GM12878 (cell line): ENCODE measurements around the gene CLINT1. TPM values are rescaled to one million over a fixed set of nuclear protein-coding genes. Genes with fewer than 3 reads are reported as not detected.

Experiments used
- ATF3 ChIP-seq: IDR thresholded peaks from 2 replicates; pipeline ENCODE4 v1.6.1; 2011; ENCODE audit warnings: low read depth, mild to moderate bottlenecking, low read length, moderate library complexity, borderline replicate concordance; ENCODE audit errors: extremely low read depth
- BACH1 ChIP-seq: fragments of 450-650 bp; IDR thresholded peaks from 2 replicates; pipeline ENCODE4 v1.6.1; 2017; ENCODE audit warnings: mild to moderate bottlenecking, borderline replicate concordance
- CUX1 ChIP-seq: IDR thresholded peaks from 2 replicates; pipeline ENCODE4 v1.6.1; 2012; ENCODE audit warnings: improper control_type of control experiment, low read depth, low read length; ENCODE audit not compliant: insufficient replicate concordance
- EGR1 ChIP-seq, 2 experiments: IDR thresholded peaks; 1 replicate in 1 of 2; 2 replicates in 1 of 2; pipeline ENCODE4 v1.6.1; 2011 to 2012; ENCODE audit warnings: low read depth in 2 of 2, low read length in 2 of 2, borderline replicate concordance in 1 of 2, mild to moderate bottlenecking in 1 of 2, moderate library complexity in 1 of 2
- FOXM1 ChIP-seq: IDR thresholded peaks from 2 replicates; pipeline ENCODE4 v1.6.1; 2012; ENCODE audit warnings: low read depth, mild to moderate bottlenecking, inconsistent platforms, low read length, moderate library complexity
- JUND ChIP-seq: IDR thresholded peaks from 2 replicates; pipeline ENCODE4 v1.6.1; 2012; ENCODE audit warnings: low read depth, mild to moderate bottlenecking, low read length, improper control_type of control experiment, moderate library complexity
- MXI1 ChIP-seq: fragments of 150-350 bp; IDR thresholded peaks from 2 replicates; pipeline ENCODE4 v1.6.1; 2011; ENCODE audit warnings: low read depth, mild to moderate bottlenecking, inconsistent platforms, low read length, improper control_type of control experiment
- MYB ChIP-seq: fragments of 150-350 bp; IDR thresholded peaks from 2 replicates; pipeline ENCODE4 v1.6.1; 2014; ENCODE audit warnings: mild to moderate bottlenecking, low read depth, low read length, borderline replicate concordance
- PRDM15 ChIP-seq: fragments of 450-650 bp; formaldehyde crosslinking; IDR thresholded peaks from 2 replicates; pipeline ENCODE4 v1.4.0; 2020; ENCODE audit warnings: mild to moderate bottlenecking, moderate library complexity
- RB1 ChIP-seq: fragments of 450-650 bp; formaldehyde crosslinking; IDR thresholded peaks from 2 replicates; pipeline ENCODE4 v1.6.1; 2017; ENCODE audit warnings: mild to moderate bottlenecking, borderline replicate concordance
- YBX1 ChIP-seq: fragments of 450-650 bp; IDR thresholded peaks from 2 replicates; pipeline ENCODE4 v1.6.1; 2016; ENCODE audit warnings: antibody characterized with exemption
- YY1 ChIP-seq: IDR thresholded peaks from 2 replicates; pipeline ENCODE4 v1.6.1; 2011; ENCODE audit warnings: low read depth, mild to moderate bottlenecking, low read length
- ZNF592 ChIP-seq: fragments of 450-650 bp; IDR thresholded peaks from 2 replicates; pipeline ENCODE4 v1.6.1; 2017; ENCODE audit warnings: mild to moderate bottlenecking, moderate library complexity
- polyA plus RNA-seq, 11 experiments: library from polyadenylated mRNA; depleted of rRNA in 4 of 11; unstranded in 6 of 11; stranded (reverse) in 5 of 11; fragments of >200 nt; fragmentation: Nextera tagmentation in 4 of 11; fragmentation: Illumina TruSeq in 1 of 11; extraction: Ambion mirVana in 4 of 11; extraction: Trizol in 1 of 11; gene quantifications; 1 replicate in 1 of 11; 2 replicates in 10 of 11; pipeline versions ENCODE4 v1.2.1 to v1.2.3, GENCODE V29; 2011 to 2016; ENCODE audit warnings: inconsistent platforms in 2 of 11, missing spikeins in 2 of 11, low read depth in 1 of 11
- total RNA-seq, 4 experiments: library from RNA; depleted of rRNA in 3 of 4; stranded (reverse); fragments of >200 nt in 3 of 4; fragmentation: Illumina TruSeq in 1 of 4; extraction: Trizol in 1 of 4; gene quantifications; 2 replicates each; pipeline versions ENCODE4 v1.2.1 to v1.2.3, GENCODE V29; 2013 to 2021

The CLINT1 gene
- total and polyA plus RNA-seq, 10 of the 15 experiments (the other 5 are each of a cell fraction or from before 2014, with no cell fraction given) = 30.0 to 136 (median 105) TPM

GRCh38 chr5:157858527-157859226 lies at the start of gene CLINT1 (continued):
- TF ChIP-seq ZNF592 (no peak), JUND (no peak), YBX1 (no peak), ATF3 (peak; percentile 28; the same call in 1 of the 2 replicates), YY1 (peak; percentile 51), MXI1 (peak; percentile 84), CUX1 (no peak), BACH1 (peak; percentile 22; the same call in 1 of the 2 replicates), FOXM1 (no peak), PRDM15 (no peak), RB1 (no peak; the same call in 1 of the 2 replicates), EGR1 (IDR thresholded peaks at IDR 0.05; ENCODE audit: borderline replicate concordance in 1 of 2, low read depth in 2 of 2, low read length in 2 of 2) (peak; percentile 56 to 91; a peak in 2 of 3 replicates), MYB (no peak)
